ENCODE measurements around the gene CXCL14. TPM values are rescaled to one million over a fixed set of nuclear protein-coding genes. Genes with fewer than 3 reads are reported as not detected.

The CXCL14 gene
- total and polyA plus RNA-seq, 4 donors = 0.74 to 219 (median 49.3) TPM

DNA sequence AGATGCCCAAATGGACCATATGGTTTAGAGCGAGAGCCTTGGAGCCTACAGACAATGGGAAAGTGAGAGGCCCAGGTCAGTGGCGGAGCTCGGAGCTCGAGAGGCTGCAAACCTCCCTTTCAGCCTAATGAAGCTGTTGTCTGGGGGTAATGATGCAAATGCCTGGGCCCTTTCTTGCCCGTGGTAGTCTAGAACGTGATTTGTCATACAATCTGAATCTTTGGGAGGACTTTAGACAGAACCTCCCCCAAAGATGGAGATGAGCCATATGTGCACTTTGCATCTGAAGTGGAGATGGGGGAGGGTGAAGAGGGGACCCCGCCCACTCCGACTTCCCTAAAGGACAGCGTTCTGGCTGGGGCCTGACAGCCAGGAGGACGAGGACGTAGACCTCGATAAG lies 32.7 kb downstream of the CXCL14 start:
- no peak overlapping the region for H3K27ac ChIP-seq (ENCODE audit: low read depth in 1 of 2, low read length in 2 of 2)
- no peak for DNase-seq
- intact Hi-C loops (cut with DNase I) = no loop called here
- no peaks in the 10 kb centered on the region for H3K36me3 ChIP-seq (ENCODE audit: control insufficient read depth in 1 of 2, insufficient read depth in 2 of 2, low read length in 1 of 2)
- 76 to 80% methylated on average over 12 of the region's 12 CpGs for WGBS, 2 donors
- H3K4me1 ChIP-seq (ENCODE audit: control insufficient read depth in 1 of 2, insufficient read depth in 2 of 2, low read length in 2 of 2) = no peaks in the 10 kb centered on the region
- H3K9me3 ChIP-seq (ENCODE audit: control insufficient read depth, low read length) = no peaks in the 10 kb centered on the region
- peaks cover 0 to 1% of the 10 kb centered on the region in 2 donors for H3K27me3 ChIP-seq (ENCODE audit: control insufficient read depth in 1 of 2, insufficient read depth in 2 of 2, low read length in 1 of 2)
- H3K4me3 ChIP-seq (ENCODE audit: low read length in 2 of 2) = no peak overlapping the region
- no peak for ATAC-seq (ENCODE audit: low FRiP score)

DNA sequence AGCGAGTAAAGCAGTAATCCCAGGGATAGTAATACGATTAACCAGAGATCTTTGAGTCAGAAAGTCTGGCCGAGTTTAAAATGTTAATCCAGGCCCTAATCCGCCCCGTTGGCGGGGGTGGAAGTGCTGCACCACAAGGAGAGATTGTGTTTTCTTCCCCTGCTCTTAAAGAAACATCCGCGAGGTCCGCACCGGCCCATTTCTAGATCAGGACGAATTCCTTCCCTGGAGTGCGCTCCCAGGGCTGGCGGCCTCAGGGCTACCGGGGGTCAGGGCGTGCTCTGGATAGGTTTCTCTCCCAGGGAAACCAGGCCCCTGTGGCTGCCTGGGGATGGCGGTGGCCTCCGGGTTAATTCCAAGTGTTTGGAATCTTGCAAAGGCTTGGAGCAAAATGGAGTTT lies 33.7 kb downstream of the CXCL14 start:
- no peak overlapping the region for H3K4me3 ChIP-seq (ENCODE audit: low read length in 2 of 2)
- peaks cover 0 to 1% of the 10 kb centered on the region in 2 donors for H3K27me3 ChIP-seq (ENCODE audit: control insufficient read depth in 1 of 2, insufficient read depth in 2 of 2, low read length in 1 of 2)
- ATAC-seq (ENCODE audit: low FRiP score) = no peak

DNA sequence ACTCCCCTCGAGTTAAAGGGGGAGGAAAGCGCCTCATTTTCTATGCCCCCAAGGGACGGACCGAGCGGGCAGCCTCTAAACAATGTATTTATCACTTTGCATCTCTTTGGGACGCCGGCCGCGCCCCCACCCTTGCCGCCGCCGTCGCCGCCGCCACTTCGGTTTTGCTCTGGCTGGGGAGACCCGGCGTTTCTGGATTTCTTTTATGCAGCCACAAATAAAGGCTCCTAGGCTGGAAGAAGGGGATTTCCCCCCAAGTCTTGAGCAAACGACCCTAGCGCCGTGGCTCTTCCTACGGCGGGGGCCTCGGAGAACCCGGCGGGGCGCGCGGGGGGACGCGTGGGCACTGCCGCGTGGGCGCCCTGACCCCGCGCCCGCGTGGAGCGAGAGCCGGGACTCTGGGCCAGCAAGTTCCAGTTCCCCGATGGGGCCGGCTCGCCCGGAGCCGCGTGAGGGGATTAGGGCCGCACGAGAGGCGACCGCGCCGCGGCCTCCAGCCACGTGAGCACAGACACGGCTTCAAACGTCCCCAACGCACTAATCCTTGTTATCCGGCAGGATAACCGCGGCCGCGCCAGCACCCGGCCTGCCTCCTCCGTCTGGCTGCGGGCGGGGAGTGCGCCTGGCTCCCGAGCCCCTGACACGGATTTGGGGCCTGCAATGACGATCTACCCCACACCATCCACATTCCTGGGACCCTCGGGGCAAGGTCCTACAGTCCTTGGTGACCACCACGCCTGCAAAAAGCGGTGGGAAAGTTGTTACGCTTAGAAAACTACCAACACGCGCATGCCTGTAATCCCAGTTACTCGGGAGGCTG lies 35.1 kb downstream of the CXCL14 start:
- peaks cover 0 to 1% of the 10 kb centered on the region in 2 donors for H3K27me3 ChIP-seq (ENCODE audit: control insufficient read depth in 1 of 2, insufficient read depth in 2 of 2, low read length in 1 of 2)
- 7% methylated on average over 77 of the region's 77 CpGs for WGBS, 2 donors
- no peaks in the 10 kb centered on the region for H3K9me3 ChIP-seq (ENCODE audit: control insufficient read depth, low read length)

More for the DNA sequence above, 33.7 kb downstream of the CXCL14 start:
- intact Hi-C loops (cut with DNase I) = no loop called here
- no peak for DNase-seq
- 80 to 85% methylated on average over 17 of the region's 17 CpGs for WGBS, 2 donors
- Histone ChIP-seq H3K27ac (ENCODE audit: low read depth in 1 of 2, low read length in 2 of 2) (no peak overlapping the region), H3K4me1 (ENCODE audit: control insufficient read depth in 1 of 2, insufficient read depth in 2 of 2, low read length in 2 of 2) (no peaks in the 10 kb centered on the region), H3K36me3 (ENCODE audit: control insufficient read depth in 1 of 2, insufficient read depth in 2 of 2, low read length in 1 of 2) (no peaks in the 10 kb centered on the region), H3K9me3 (ENCODE audit: control insufficient read depth, low read length) (no peaks in the 10 kb centered on the region)

DNA sequence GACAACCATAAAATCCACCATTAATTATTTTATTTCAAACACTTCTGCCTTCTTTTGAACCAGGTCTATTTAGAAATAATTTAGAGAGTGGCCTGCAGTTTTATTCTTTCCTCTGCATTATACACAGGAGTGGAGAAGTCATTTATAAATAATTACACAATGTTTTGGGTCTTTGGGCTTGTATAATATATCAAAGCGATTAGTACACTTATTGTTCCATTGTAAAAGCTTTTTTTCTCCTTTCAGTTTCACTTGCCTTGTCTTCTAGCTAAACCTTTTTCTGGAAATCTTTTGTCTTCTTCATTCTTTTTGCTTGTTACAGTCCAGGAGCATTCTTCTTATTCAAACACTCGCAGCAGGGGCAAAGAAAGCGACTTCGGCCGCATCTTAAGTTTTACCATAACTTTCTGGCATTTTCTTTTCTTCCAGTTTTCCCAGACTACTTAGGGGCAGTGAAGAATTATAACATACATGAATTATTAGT lies 35.7 kb downstream of the CXCL14 start:
- 77 to 79% methylated on average over 5 of the region's 5 CpGs for WGBS, 2 donors
- intact Hi-C loops (cut with DNase I) = no loop called here
- DNase-seq = no peak
- Histone ChIP-seq H3K4me3 (ENCODE audit: low read length in 2 of 2) (peak overlapping the region in 1 of 2 donors; percentile 16), H3K9me3 (ENCODE audit: control insufficient read depth, low read length) (no peaks in the 10 kb centered on the region), H3K27ac (ENCODE audit: low read depth in 1 of 2, low read length in 2 of 2) (no peak overlapping the region), H3K27me3 (ENCODE audit: control insufficient read depth in 1 of 2, insufficient read depth in 2 of 2, low read length in 1 of 2) (peaks cover 0 to 1% of the 10 kb centered on the region in 2 donors), H3K4me1 (ENCODE audit: control insufficient read depth in 1 of 2, insufficient read depth in 2 of 2, low read length in 2 of 2) (no peaks in the 10 kb centered on the region), H3K36me3 (ENCODE audit: control insufficient read depth in 1 of 2, insufficient read depth in 2 of 2, low read length in 1 of 2) (no peaks in the 10 kb centered on the region)
- ATAC-seq (ENCODE audit: low FRiP score) = no peak

More for the DNA sequence above, 35.1 kb downstream of the CXCL14 start:
- Histone ChIP-seq H3K4me1 (ENCODE audit: control insufficient read depth in 1 of 2, insufficient read depth in 2 of 2, low read length in 2 of 2) (no peaks in the 10 kb centered on the region), H3K4me3 (ENCODE audit: low read length in 2 of 2) (peak overlapping the region in 1 of 2 donors; percentile 27), H3K36me3 (ENCODE audit: control insufficient read depth in 1 of 2, insufficient read depth in 2 of 2, low read length in 1 of 2) (no peaks in the 10 kb centered on the region), H3K27ac (ENCODE audit: low read depth in 1 of 2, low read length in 2 of 2) (no peak overlapping the region)
- intact Hi-C loops (cut with DNase I) = no loop called here
- ATAC-seq (ENCODE audit: low FRiP score) (peak; percentile 45), DNase-seq (no peak)

DNA sequence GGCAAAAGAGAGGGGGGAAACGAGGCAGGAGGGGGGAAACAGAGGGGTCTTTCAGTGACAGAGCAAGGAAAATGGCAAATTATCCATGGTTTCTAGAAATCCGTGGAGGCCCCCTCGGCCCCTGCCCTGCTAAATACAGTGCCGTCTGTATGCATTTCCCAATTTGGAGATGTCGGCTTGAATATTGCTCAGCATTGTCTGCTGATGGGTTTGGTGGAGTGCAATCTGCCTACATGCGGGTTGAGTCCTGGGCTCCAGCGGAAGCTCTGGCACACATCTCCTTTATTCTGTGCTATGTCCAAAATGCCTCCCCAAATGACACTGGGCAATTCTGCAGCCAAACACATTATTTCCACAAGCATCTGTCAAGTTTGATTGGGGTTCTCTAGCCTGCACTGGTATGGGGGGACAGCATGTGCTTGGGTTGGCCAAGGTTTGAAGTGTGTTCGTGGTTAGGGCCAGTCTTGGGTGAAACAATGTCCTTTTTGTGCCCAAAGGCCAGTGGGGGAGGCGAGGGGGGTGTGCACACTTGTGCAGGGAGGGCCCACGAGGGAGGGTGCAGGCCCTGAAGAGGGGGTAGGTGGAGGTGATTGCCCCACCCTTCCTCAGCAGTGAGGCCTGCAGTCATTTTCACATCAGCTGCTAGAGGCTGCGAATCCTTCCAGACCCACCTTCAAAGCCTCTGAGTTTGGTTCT lies 36.8 kb downstream of the CXCL14 start:
- H3K27me3 ChIP-seq (ENCODE audit: control insufficient read depth in 1 of 2, insufficient read depth in 2 of 2, low read length in 1 of 2) = peaks cover 0 to under 1% of the 10 kb centered on the region in 2 donors

DNA sequence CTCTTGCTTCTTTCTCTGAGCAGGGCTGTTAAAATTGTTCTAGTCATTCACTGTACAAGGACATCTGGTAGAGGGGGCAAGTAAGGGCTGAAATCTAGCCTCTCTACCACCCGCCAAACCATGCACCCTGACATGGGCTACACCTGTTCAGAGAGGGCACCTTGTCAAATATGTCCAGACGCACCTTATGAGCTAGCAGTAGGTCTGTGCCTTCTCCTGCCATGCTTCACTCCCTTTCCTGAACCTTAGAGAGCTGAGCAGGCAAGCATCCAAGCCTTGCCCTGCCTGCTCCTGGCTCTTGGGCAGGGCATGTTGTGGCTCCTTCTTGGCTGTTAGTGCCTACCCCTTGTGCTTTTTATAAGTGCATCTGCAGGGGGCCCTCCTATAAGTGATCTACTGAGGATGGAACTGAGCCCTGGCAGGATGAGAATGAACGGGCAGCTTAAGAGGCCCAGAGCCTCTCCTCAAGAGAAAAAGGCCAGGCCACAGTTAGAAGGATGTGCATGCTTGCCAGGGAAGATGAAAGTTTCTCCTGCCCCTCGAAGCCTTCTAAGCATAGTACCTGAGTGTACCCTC lies 39.3 kb downstream of the CXCL14 start:
- intact Hi-C loops (cut with DNase I) = no loop called here
- no peaks in the 10 kb centered on the region for H3K9me3 ChIP-seq (ENCODE audit: control insufficient read depth, low read length)
- ATAC-seq (ENCODE audit: low FRiP score) = no peak
- H3K4me3 ChIP-seq (ENCODE audit: low read length in 2 of 2) = no peak overlapping the region
- no peak for DNase-seq
- WGBS, 2 donors = 70 to 85% methylated on average over 4 of the region's 4 CpGs
- H3K4me1 ChIP-seq (ENCODE audit: control insufficient read depth in 1 of 2, insufficient read depth in 2 of 2, low read length in 2 of 2) = no peaks in the 10 kb centered on the region
- no peaks in the 10 kb centered on the region for H3K36me3 ChIP-seq (ENCODE audit: control insufficient read depth in 1 of 2, insufficient read depth in 2 of 2, low read length in 1 of 2)
- no peaks in the 10 kb centered on the region for H3K27me3 ChIP-seq (ENCODE audit: control insufficient read depth in 1 of 2, insufficient read depth in 2 of 2, low read length in 1 of 2)
- no peak overlapping the region for H3K27ac ChIP-seq (ENCODE audit: low read depth in 1 of 2, low read length in 2 of 2)

More for the DNA sequence above, 36.8 kb downstream of the CXCL14 start:
- Histone ChIP-seq H3K9me3 (ENCODE audit: control insufficient read depth, low read length) (no peaks in the 10 kb centered on the region), H3K36me3 (ENCODE audit: control insufficient read depth in 1 of 2, insufficient read depth in 2 of 2, low read length in 1 of 2) (no peaks in the 10 kb centered on the region), H3K4me1 (ENCODE audit: control insufficient read depth in 1 of 2, insufficient read depth in 2 of 2, low read length in 2 of 2) (no peaks in the 10 kb centered on the region), H3K4me3 (ENCODE audit: low read length in 2 of 2) (no peak overlapping the region), H3K27ac (ENCODE audit: low read depth in 1 of 2, low read length in 2 of 2) (no peak overlapping the region)
- intact Hi-C loops (cut with DNase I) = no loop called here
- no peak for ATAC-seq (ENCODE audit: low FRiP score)
- 53 to 65% methylated on average over 11 of the region's 11 CpGs for WGBS, 2 donors
- DNase-seq = no peak

DNA sequence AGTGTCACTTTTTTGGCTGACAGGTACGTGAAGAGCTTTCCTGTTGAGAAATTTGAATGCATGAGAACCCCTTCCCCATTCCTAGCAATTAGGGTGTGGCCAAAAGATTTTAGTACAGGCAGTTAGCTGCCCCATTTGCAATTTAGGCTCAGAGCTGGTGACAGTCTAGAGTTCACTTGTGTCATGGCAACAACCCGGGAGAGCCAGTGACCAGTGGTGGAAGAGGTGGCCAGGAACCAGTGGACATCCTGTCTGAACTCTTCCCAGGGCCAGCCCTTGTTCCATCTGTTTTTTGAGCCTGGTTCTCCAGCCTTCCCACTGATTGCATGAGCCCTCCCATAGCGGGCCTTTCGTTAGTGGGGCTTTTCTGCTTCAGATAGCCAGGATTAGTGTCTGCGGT lies 40.5 kb downstream of the CXCL14 start:
- no peak for ATAC-seq (ENCODE audit: low FRiP score)
- WGBS, 2 donors = 90 to 95% methylated on average over 5 of the region's 5 CpGs
- no peaks in the 10 kb centered on the region for H3K27me3 ChIP-seq (ENCODE audit: control insufficient read depth in 1 of 2, insufficient read depth in 2 of 2, low read length in 1 of 2)
- H3K27ac ChIP-seq (ENCODE audit: low read depth in 1 of 2, low read length in 2 of 2) = no peak overlapping the region
- H3K9me3 ChIP-seq (ENCODE audit: control insufficient read depth, low read length) = no peaks in the 10 kb centered on the region
- no peak for DNase-seq
- intact Hi-C loops (cut with DNase I) = no loop called here
- H3K4me1 ChIP-seq (ENCODE audit: control insufficient read depth in 1 of 2, insufficient read depth in 2 of 2, low read length in 2 of 2) = no peaks in the 10 kb centered on the region
- H3K4me3 ChIP-seq (ENCODE audit: low read length in 2 of 2) = no peak overlapping the region
- H3K36me3 ChIP-seq (ENCODE audit: control insufficient read depth in 1 of 2, insufficient read depth in 2 of 2, low read length in 1 of 2) = no peaks in the 10 kb centered on the region

DNA sequence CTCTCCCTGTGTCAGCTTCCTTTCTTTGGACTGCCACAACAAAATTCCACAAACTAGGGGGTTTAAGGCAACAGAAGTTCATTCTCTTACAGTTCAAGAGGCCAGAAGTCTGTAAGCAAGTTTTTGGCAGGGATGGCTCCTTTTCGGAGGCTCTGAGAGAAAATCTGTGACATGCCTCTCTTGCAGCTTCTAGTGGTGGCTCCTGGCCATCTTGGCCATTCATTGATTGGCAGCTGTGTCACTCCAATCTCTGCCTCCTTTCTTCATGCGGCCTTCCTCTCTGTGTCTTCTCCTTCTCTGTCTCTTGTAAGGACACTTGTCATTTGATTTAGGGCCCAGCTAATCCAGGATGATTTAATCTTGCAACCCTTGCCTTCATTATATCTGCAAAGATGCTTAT lies 41.0 kb downstream of the CXCL14 start:
- intact Hi-C loops (cut with DNase I) = no loop called here
- H3K9me3 ChIP-seq (ENCODE audit: control insufficient read depth, low read length) = no peaks in the 10 kb centered on the region
- H3K4me1 ChIP-seq (ENCODE audit: control insufficient read depth in 1 of 2, insufficient read depth in 2 of 2, low read length in 2 of 2) = no peaks in the 10 kb centered on the region
- DNase-seq (no peak), ATAC-seq (ENCODE audit: low FRiP score) (no peak)
- H3K27me3 ChIP-seq (ENCODE audit: control insufficient read depth in 1 of 2, insufficient read depth in 2 of 2, low read length in 1 of 2) = no peaks in the 10 kb centered on the region
- 90 to 92% methylated on average over 2 of the region's 2 CpGs for WGBS, 2 donors
- H3K36me3 ChIP-seq (ENCODE audit: control insufficient read depth in 1 of 2, insufficient read depth in 2 of 2, low read length in 1 of 2) = no peaks in the 10 kb centered on the region
- no peak overlapping the region for H3K27ac ChIP-seq (ENCODE audit: low read depth in 1 of 2, low read length in 2 of 2)
- no peak overlapping the region for H3K4me3 ChIP-seq (ENCODE audit: low read length in 2 of 2)
